GM21367 (cell line): Measurements from ENCODE around the gene FRY.

Experiments used
- ATAC-seq: cut with Tn5 transposase; IDR thresholded peaks from one replicate; pipeline ENCODE4 v1.9.1; 2021; ENCODE audit not compliant: unreplicated experiment

Gene FRY

DNA sequence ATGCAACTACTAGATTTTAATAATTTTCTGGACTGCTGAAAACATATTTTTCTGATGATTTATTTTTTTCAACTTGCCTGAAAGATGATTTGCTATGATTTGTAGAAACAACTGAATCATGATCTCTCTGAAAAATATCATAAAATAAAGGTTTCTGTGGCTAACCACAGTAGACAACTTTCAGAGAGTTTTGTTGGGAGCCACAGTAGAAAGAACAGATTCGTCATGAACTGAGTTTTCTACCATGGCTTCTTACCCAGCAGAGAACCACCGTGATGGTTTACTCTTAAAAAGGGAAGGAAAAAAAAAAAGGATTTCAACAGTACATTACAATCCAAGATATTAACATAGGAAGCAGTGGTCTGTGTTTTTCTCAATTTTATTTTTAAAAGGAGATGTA is 265.6 kb downstream of the FRY start:
- no peak for ATAC-seq

- no peak for ATAC-seq
Observed at GRCh38 chr13:32298695-32299094, 267.1 kb downstream of the FRY start.

DNA sequence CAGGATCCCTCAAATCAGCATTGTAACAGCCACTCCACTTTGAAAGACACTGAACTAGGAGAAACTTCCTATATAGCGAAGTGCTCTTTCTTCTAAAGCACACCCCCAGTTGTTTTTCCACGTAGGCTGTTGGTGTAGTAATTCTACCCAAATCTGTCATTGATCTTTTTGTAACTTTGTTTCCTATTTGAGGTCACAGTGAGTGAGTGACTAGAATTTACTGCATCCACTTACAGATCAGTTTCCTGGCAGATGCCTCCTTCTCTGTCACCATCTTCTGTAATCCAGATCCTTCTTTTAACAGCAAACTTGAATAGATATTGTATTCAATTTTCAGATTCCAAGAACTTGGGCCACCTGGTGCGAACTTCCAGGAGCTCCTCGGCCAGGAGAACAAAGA is 268.3 kb downstream of the FRY start:
- no peak for ATAC-seq

DNA sequence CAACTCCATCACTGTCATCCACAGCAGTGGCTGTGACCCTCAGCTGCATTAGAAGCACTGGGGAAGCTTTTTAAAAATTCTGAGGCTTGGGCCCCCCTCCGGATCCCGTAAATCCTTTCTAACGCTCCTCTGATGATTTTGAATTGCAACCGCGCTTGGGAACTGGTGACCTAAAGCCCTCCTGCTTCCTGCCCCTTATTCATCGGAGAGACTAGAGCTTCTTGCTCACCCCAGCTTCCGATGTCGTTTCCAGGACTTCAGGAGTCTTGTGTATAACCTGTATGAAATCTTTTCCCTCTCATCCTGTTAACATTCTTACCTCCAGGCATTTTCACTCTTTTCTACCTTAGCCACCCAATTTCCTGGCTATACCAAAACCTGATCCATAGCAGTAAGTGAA is 268.8 kb downstream of the FRY start:
- no peak for ATAC-seq

GRCh38 chr13:32300920-32301319 is 269.3 kb downstream of the FRY start:
- no peak for ATAC-seq

- no peak for ATAC-seq
Observed at GRCh38 chr13:32302461-32302860, 270.9 kb downstream of the FRY start.

GRCh38 chr13:32305646-32306045 is 274.1 kb downstream of the FRY start:
- no peak for ATAC-seq

- no peak for ATAC-seq
Observed at GRCh38 chr13:32309312-32310133, 277.9 kb downstream of the FRY start.

- peak; percentile 52 for ATAC-seq
Observed at GRCh38 chr13:32310134-32310706, 278.6 kb downstream of the FRY start.

- no peak for ATAC-seq
Observed at GRCh38 chr13:32311188-32311897, 279.8 kb downstream of the FRY start.

DNA sequence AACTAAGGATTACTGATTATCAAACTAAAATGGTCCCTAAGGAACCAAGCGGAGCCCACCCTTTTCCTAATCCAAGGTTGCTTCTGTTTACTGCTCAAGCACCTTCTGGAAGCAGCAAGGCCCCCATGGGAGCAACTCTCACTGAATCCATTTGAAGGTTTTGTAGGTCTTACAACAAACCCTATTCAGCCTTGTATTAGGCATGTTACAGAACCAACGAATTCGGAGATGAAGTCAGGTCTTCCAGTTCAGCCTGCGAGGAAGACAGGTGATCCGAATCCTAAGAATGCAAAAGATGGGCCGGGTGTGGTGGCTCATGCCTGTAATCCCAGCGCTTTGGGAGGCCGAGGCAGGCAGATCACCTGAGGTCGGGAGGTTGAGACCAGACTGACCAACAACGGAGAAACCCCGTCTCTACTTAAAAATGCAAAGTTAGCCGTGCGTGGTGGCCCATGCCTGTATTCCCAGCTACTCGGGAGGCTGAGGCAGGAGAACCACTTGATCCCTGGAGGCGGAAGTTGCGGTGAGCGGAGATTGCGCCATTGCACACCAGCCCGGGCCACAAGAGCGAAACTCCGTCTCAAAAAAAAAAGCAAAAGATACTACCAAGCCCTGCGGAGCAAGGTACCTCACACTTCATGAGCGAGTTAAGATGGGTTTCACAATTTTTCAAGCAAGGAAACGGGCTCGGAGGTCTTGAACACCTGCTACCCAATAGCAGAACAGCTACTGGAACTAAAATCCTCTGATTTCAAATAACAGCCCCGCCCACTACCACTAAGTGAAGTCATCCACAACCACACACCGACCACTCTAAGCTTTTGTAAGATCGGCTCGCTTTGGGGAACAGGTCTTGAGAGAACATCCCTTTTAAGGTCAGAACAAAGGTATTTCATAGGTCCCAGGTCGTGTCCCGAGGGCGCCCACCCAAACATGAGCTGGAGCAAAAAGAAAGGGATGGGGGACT is 283.0 kb downstream of the FRY start:
- peak; percentile 24 for ATAC-seq

DNA sequence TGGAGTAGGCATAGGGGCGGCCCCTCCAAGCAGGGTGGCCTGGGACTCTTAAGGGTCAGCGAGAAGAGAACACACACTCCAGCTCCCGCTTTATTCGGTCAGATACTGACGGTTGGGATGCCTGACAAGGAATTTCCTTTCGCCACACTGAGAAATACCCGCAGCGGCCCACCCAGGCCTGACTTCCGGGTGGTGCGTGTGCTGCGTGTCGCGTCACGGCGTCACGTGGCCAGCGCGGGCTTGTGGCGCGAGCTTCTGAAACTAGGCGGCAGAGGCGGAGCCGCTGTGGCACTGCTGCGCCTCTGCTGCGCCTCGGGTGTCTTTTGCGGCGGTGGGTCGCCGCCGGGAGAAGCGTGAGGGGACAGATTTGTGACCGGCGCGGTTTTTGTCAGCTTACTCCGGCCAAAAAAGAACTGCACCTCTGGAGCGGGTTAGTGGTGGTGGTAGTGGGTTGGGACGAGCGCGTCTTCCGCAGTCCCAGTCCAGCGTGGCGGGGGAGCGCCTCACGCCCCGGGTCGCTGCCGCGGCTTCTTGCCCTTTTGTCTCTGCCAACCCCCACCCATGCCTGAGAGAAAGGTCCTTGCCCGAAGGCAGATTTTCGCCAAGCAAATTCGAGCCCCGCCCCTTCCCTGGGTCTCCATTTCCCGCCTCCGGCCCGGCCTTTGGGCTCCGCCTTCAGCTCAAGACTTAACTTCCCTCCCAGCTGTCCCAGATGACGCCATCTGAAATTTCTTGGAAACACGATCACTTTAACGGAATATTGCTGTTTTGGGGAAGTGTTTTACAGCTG is 283.9 kb downstream of the FRY start, which contains the start of the genes BRCA2 and ZAR1L:
BRCA2 (plus strand) TSS at position 271 of the 790 bp plus-strand sequence. CDS start 953 bp downstream, outside the sequence.
ZAR1L (minus strand) TSS at position 126 of the 790 bp plus-strand sequence. CDS start 3,438 bp downstream, outside the sequence.
- peak; percentile 87 for ATAC-seq

- ATAC-seq = peak; percentile 37
Observed at GRCh38 chr13:32316028-32316339, 284.4 kb downstream of the FRY start.

- ATAC-seq = no peak
Observed at GRCh38 chr13:32316501-32316900, 284.9 kb downstream of the FRY start.

DNA sequence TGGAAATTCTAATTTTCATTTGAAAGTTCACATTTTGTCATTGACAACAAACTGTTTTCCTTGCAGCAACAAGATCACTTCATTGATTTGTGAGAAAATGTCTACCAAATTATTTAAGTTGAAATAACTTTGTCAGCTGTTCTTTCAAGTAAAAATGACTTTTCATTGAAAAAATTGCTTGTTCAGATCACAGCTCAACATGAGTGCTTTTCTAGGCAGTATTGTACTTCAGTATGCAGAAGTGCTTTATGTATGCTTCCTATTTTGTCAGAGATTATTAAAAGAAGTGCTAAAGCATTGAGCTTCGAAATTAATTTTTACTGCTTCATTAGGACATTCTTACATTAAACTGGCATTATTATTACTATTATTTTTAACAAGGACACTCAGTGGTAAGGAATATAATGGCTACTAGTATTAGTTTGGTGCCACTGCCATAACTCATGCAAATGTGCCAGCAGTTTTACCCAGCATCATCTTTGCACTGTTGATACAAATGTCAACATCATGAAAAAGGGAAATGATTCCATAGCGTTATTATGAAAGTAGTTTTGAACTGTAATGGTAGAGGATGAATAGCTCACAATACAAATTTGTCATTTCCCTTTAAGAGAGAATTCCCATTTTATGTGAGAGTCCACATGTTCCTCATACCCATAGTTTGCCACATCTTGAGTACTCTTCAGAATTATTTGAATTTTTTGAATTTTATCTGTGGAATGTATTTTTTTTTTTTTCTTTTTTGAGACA is 286.3 kb downstream of the FRY start:
- ATAC-seq = no peak

DNA sequence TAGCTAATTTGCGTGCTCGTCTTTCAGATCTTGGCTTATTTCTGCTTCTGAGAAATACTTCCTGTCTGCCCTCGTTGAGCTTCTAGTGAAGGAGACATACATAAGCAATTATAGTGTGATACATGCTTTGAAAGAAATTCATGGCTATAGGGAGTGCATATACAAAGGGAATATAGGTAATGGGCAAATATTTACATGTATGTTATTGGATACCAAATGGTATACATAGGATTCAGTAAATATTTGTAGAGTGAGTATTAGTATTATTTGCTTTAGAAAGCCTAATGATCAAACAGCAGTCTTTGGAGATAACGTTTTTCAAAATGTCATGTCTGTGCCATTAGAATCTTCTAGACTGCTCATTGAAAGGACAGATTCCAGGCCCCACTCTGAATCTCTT is 289.0 kb downstream of the FRY start:
- no peak for ATAC-seq

- no peak for ATAC-seq
Observed at GRCh38 chr13:32323912-32324311, 292.3 kb downstream of the FRY start.

DNA sequence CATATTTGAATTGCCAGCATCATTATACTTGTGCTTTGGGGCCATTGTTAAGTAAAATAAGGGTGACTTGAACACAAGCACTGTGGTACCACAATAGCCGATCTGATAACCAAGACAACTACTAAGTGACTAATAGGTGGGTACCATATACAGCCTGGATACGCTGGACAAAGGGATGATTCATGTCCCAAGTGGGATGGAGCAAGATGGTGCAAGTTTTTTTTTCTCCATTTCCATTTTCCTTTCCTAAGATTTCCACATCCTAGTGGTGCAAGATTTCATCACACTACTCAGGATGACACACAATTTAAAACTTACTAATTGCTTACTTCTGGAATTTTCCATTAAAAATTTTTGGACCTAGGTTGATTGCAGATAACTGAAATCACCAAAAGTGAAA is 298.9 kb downstream of the FRY start:
- ATAC-seq = no peak

- no peak for ATAC-seq
Observed at GRCh38 chr13:32334671-32335070, 303.1 kb downstream of the FRY start.
